Inflammatory macrophage treated with lipopolysaccharide for 4 hours (primary cell): Measurements from ENCODE around the gene TALDO1.

ENCODE experiments used
- DNase-seq: peaks from one replicate; pipeline ENCODE4 v3.0.0-alpha.2; 2020

Gene TALDO1

GRCh38 chr11:802018-802617, 54.9 kb downstream of the TALDO1 start:
- DNase-seq: no peak

- DNase-seq: no peak
Observed at GRCh38 chr11:802693-803466, 55.6 kb downstream of the TALDO1 start.

GRCh38 chr11:803467-803742, 56.1 kb downstream of the TALDO1 start:
- no peak for DNase-seq

- no peak for DNase-seq
Observed at GRCh38 chr11:803770-804598, 56.7 kb downstream of the TALDO1 start.

GRCh38 chr11:804599-804964, 57.3 kb downstream of the TALDO1 start:
- no peak for DNase-seq

GRCh38 chr11:808427-809286, 61.4 kb downstream of the TALDO1 start:
- DNase-seq: no peak

- peak; percentile 99 for DNase-seq
Observed at GRCh38 chr11:809287-810039, 62.2 kb downstream of the TALDO1 start, which contains the start of gene RPLP2. RPLP2 (plus strand) TSS chr11:809967; CDS start chr11:810235, 268 bp downstream.

- no peak for DNase-seq
Observed at GRCh38 chr11:810040-810567, 62.8 kb downstream of the TALDO1 start.

GRCh38 chr11:811446-812245, 64.4 kb downstream of the TALDO1 start:
- DNase-seq: no peak

- DNase-seq: no peak
Observed at GRCh38 chr11:812390-812789, 65.1 kb downstream of the TALDO1 start.

- no peak for DNase-seq
Observed at GRCh38 chr11:813072-813455, 65.8 kb downstream of the TALDO1 start.

- DNase-seq: no peak
Observed at GRCh38 chr11:813456-814096, 66.3 kb downstream of the TALDO1 start.
